Caco-2 (cell line): ENCODE measurements around the gene MYLK4. TPM values are rescaled to one million over a fixed set of nuclear protein-coding genes. Genes with fewer than 3 reads are reported as not detected.
A peak's percentile ranks its signal among the peaks of the same experiment; 100 is the strongest.

Experiments used
- BruUV-seq: library from RNA; stranded (reverse); fragments of 400-500 nt; replicated peaks from 2 replicates; lab custom pipeline; 2021; lab: Mats Ljungman, UMichigan
- CTCF ChIA-PET: fragments of 300-600 bp; sonication (Branson Sonifier 250); formaldehyde crosslinking; loops from one replicate; lab custom pipeline; 2022; ENCODE audit warnings: antibody characterized with exemption; lab: Charles Lee
- POLR2A ChIA-PET: fragments of 300-600 bp; sonication (Branson Sonifier 250); formaldehyde crosslinking; loops from one replicate; lab custom pipeline; 2022; ENCODE audit warnings: antibody characterized with exemption; lab: Charles Lee
- DNase-seq, 2 experiments: peaks; one replicate each; pipeline versions ENCODE4 v3.0.0 to v3.0.0-alpha.2; 2020 to 2022
- H3K27me3 ChIP-seq: replicated peaks from 2 replicates; pipeline ENCODE4 v1.6.0; 2011; ENCODE audit warnings: low read length; ENCODE audit not compliant: control insufficient read depth, insufficient read depth
- H3K36me3 ChIP-seq: 2 replicates; pipeline ENCODE4 v1.5.1; 2011; ENCODE audit warnings: low read length; ENCODE audit not compliant: control insufficient read depth, insufficient read depth
- H3K4me1 ChIP-seq: fragments of 250-450 bp; sonication (Bioruptor Pico); 2 replicates; pipeline ENCODE4 v1.5.1; 2020; ENCODE audit warnings: mild to moderate bottlenecking
- H3K4me3 ChIP-seq: 2 replicates; pipeline ENCODE4 v1.5.1; 2011; ENCODE audit warnings: low read depth, mild to moderate bottlenecking, control low read depth, low read length
- H3K9me3 ChIP-seq: fragments of 250-450 bp; sonication (Bioruptor Pico); 2 replicates; pipeline ENCODE4 v1.5.1; 2020; ENCODE audit warnings: mild to moderate bottlenecking, moderate library complexity
- H3K27ac Mint-ChIP-seq: one replicate; pipeline ENCODE4 v1.8.0; 2022; ENCODE audit warnings: mixed read lengths; ENCODE audit not compliant: unreplicated experiment
- H3K27me3 Mint-ChIP-seq: one replicate; pipeline ENCODE4 v1.8.0; 2022; ENCODE audit warnings: mixed read lengths; ENCODE audit not compliant: insufficient read depth, unreplicated experiment
- H3K36me3 Mint-ChIP-seq: one replicate; pipeline ENCODE4 v1.8.0; 2022; ENCODE audit warnings: mild to moderate bottlenecking, mixed read lengths; ENCODE audit not compliant: insufficient read depth, unreplicated experiment
- H3K4me1 Mint-ChIP-seq: one replicate; pipeline ENCODE4 v1.8.0; 2022; ENCODE audit warnings: low read depth, mixed read lengths; ENCODE audit not compliant: unreplicated experiment
- H3K4me3 Mint-ChIP-seq: one replicate; pipeline ENCODE4 v1.8.0; 2022; ENCODE audit warnings: mild to moderate bottlenecking, moderate library complexity, mixed read lengths; ENCODE audit not compliant: unreplicated experiment
- H3K9me3 Mint-ChIP-seq: one replicate; pipeline ENCODE4 v1.8.0; 2022; ENCODE audit warnings: mixed read lengths; ENCODE audit not compliant: unreplicated experiment
- CTCF ChIP-seq, 2 experiments: fragments of 200-600 bp in 1 of 2; IDR thresholded peaks; 1 replicate in 1 of 2; 2 replicates in 1 of 2; pipeline versions ENCODE4 v1.5.1 to v1.8.0; 2011 to 2022; ENCODE audit warnings: antibody characterized with exemption in 1 of 2, control low read depth in 1 of 2, inconsistent platforms in 1 of 2, low read depth in 1 of 2, low read length in 1 of 2, mild to moderate bottlenecking in 1 of 2, moderate library complexity in 1 of 2; ENCODE audit not compliant: insufficient read depth in 1 of 2, severe bottlenecking in 1 of 2, unreplicated experiment in 1 of 2
- intact Hi-C: fragments of 100-400 bp; cut with micrococcal nuclease; formaldehyde crosslinking; loops from one replicate; pipeline ENCODE4 v1.10.0; 2022; ENCODE audit not compliant: unreplicated experiment
- total RNA-seq: library from RNA; stranded (reverse); gene quantifications from 2 replicates; pipeline ENCODE4 v1.2.3, GENCODE V29; 2022

Gene MYLK4
- total RNA-seq, 1 experiment from 2014 or later = 0.75 TPM

- H3K4me1 Mint-ChIP-seq = peaks cover 18% of the 10 kb centered on the region
- no peaks in the 10 kb centered on the region for H3K36me3 ChIP-seq
- intact Hi-C loops = loop anchor here (2.0 to 10.0 kb wide), 3 partner anchors 27 to 299 kb away; partner anchors contain the start of gene RIPK1
- peak within 1 kb of the TSS; percentile 72 for H3K4me3 Mint-ChIP-seq
- POLR2A ChIA-PET = interaction anchor here (0.6 to 1.8 kb wide), 12 partner anchors 8 to 234 kb away, joined by 3 to 13 read pairs (median 4); partner anchors contain the start of gene SERPINB1
- H3K9me3 ChIP-seq = no peaks in the 10 kb centered on the region
- H3K27me3 Mint-ChIP-seq = no peaks in the 10 kb centered on the region
- peaks cover 5% of the 10 kb centered on the region for H3K36me3 Mint-ChIP-seq
- CTCF ChIA-PET = interaction anchor here (0.7 to 1.4 kb wide), 7 partner anchors 19 to 112 kb away, joined by 3 to 8 read pairs (median 3); partner anchors contain the start of gene SERPINB1
- peak; percentile 97 to 98 for DNase-seq
- H3K27ac Mint-ChIP-seq = peak within 1 kb of the TSS; percentile 94
- no TSS peak for BruUV-seq
- peak; percentile 32 to 59 for TF ChIP-seq CTCF (IDR thresholded peaks at IDR 0.05; ENCODE audit: insufficient read depth in 1 of 2, low read depth in 1 of 2, low read length in 1 of 2, severe bottlenecking in 1 of 2, unreplicated experiment in 1 of 2)
- peak within 1 kb of the TSS; percentile 90 for H3K4me3 ChIP-seq
- no peaks in the 10 kb centered on the region; the same call in 1 of the 2 replicates for H3K4me1 ChIP-seq
- no peaks in the 10 kb centered on the region for H3K27me3 ChIP-seq
- peaks cover 8% of the 10 kb centered on the region for H3K9me3 Mint-ChIP-seq
Observed at GRCh38 chr6:2765166-2765895, 14.6 kb upstream of the MYLK4 start, which contains the start of gene WRNIP1. Gene WRNIP1, plus strand, starts transcription at chr6:2765393. Its CDS starts 230 bp downstream, at chr6:2765623.

GRCh38 chr6:2764610-2765165 lies 14.0 kb upstream of the MYLK4 start:
- H3K4me1 Mint-ChIP-seq = peaks cover 18% of the 10 kb centered on the region
- peaks cover 9% of the 10 kb centered on the region for H3K9me3 Mint-ChIP-seq
- Histone ChIP-seq H3K9me3 (no peaks in the 10 kb centered on the region), H3K4me3 (peak overlapping the region; percentile 55), H3K4me1 (no peaks in the 10 kb centered on the region; the same call in 1 of the 2 replicates), H3K27me3 (no peaks in the 10 kb centered on the region), H3K36me3 (no peaks in the 10 kb centered on the region)
- TSS peak; percentile 79 for BruUV-seq
- peaks cover 5% of the 10 kb centered on the region for H3K36me3 Mint-ChIP-seq
- TF ChIP-seq CTCF (IDR thresholded peaks at IDR 0.05; ENCODE audit: insufficient read depth in 1 of 2, low read depth in 1 of 2, low read length in 1 of 2, severe bottlenecking in 1 of 2, unreplicated experiment in 1 of 2) = no peak
- peak overlapping the region; percentile 94 for H3K27ac Mint-ChIP-seq
- ChIA-PET CTCF (interaction anchor here (1.0 to 1.4 kb wide), 4 partner anchors 15 to 77 kb away, joined by 3 to 7 read pairs (median 4); partner anchors contain the start of gene SERPINB1), POLR2A (interaction anchor here (0.6 to 1.8 kb wide), 7 partner anchors 9 to 161 kb away, joined by 3 to 6 read pairs (median 4); partner anchors contain the start of gene SERPINB1)
- intact Hi-C loops = loop anchor here (2.0 to 10.0 kb wide), 3 partner anchors 26 to 300 kb away; partner anchors contain the start of gene RIPK1
- H3K27me3 Mint-ChIP-seq = no peaks in the 10 kb centered on the region
- peak in 1 of 2 experiments; percentile 52 for DNase-seq
- H3K4me3 Mint-ChIP-seq = peak overlapping the region; percentile 72
